Measurements from ENCODE around the gene MPRIP. TPM values are rescaled to one million over a fixed set of nuclear protein-coding genes. Genes with fewer than 3 reads are reported as not detected.
A peak's percentile ranks its signal among the peaks of the same experiment; 100 is the strongest.

Gene MPRIP
- total RNA-seq, 1 donor from 2014 or later: 345 TPM

- peaks cover 72% of the 10 kb centered on the region for H3K4me1 Mint-ChIP-seq (ENCODE audit: low read depth)
- H3K27me3 Mint-ChIP-seq (ENCODE audit: low read depth): no peaks in the 10 kb centered on the region
- H3K36me3 Mint-ChIP-seq (ENCODE audit: low read depth): no peaks in the 10 kb centered on the region
- no peak for TF ChIP-seq CTCF (IDR thresholded peaks at IDR 0.05)
- DNase-seq (ENCODE audit: low spot score): peak; percentile 49
- H3K4me3 Mint-ChIP-seq (ENCODE audit: unreplicated experiment): peak overlapping the region; percentile 99
- H3K9me3 Mint-ChIP-seq (ENCODE audit: low read depth): no peaks in the 10 kb centered on the region
- H3K27ac Mint-ChIP-seq (ENCODE audit: unreplicated experiment): peak overlapping the region; percentile 97
Observed at GRCh38 chr17:17044846-17045561, 2.7 kb downstream of the MPRIP start.

DNA sequence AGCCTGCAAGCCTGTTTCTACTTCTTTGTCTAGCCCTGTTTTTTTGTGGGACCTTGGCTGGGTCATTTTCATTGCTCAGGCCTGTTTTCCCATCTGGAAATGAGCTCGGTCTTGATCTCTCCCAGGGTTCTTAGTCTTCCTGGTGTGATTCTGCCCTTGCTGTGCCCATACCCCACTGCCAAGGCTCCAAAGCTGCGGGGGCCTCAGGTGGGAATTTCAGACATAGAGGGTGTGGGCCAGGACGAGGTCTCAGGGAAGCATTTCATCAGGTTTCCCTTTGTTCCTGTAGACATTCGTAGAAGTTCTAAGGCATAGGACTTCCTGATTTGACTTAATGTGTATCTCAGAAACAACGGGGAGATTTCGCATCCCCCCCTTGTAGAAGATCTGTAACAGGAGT lies 5.8 kb downstream of the MPRIP start:
- Mint-ChIP-seq H3K27ac (ENCODE audit: unreplicated experiment) (peak overlapping the region; percentile 82), H3K27me3 (ENCODE audit: low read depth) (no peaks in the 10 kb centered on the region), H3K4me1 (ENCODE audit: low read depth) (peaks cover 81% of the 10 kb centered on the region), H3K9me3 (ENCODE audit: low read depth) (no peaks in the 10 kb centered on the region), H3K4me3 (ENCODE audit: unreplicated experiment) (no peak overlapping the region), H3K36me3 (ENCODE audit: low read depth) (no peaks in the 10 kb centered on the region)
- TF ChIP-seq CTCF (IDR thresholded peaks at IDR 0.05): no peak
- DNase-seq (ENCODE audit: low spot score): peak; percentile 22

GRCh38 chr17:17050346-17051345 lies 8.4 kb downstream of the MPRIP start:
- peak; percentile 42 for DNase-seq (ENCODE audit: low spot score)
- H3K4me3 Mint-ChIP-seq (ENCODE audit: unreplicated experiment): no peak overlapping the region
- H3K27me3 Mint-ChIP-seq (ENCODE audit: low read depth): no peaks in the 10 kb centered on the region
- peak overlapping the region; percentile 32 for H3K27ac Mint-ChIP-seq (ENCODE audit: unreplicated experiment)
- TF ChIP-seq CTCF (IDR thresholded peaks at IDR 0.05): no peak
- H3K36me3 Mint-ChIP-seq (ENCODE audit: low read depth): no peaks in the 10 kb centered on the region
- peaks cover 68% of the 10 kb centered on the region for H3K4me1 Mint-ChIP-seq (ENCODE audit: low read depth)
- H3K9me3 Mint-ChIP-seq (ENCODE audit: low read depth): no peaks in the 10 kb centered on the region

GRCh38 chr17:17051380-17051779 lies 9.1 kb downstream of the MPRIP start:
- Mint-ChIP-seq H3K36me3 (ENCODE audit: low read depth) (no peaks in the 10 kb centered on the region), H3K27ac (ENCODE audit: unreplicated experiment) (peak overlapping the region; percentile 17), H3K27me3 (ENCODE audit: low read depth) (no peaks in the 10 kb centered on the region), H3K4me3 (ENCODE audit: unreplicated experiment) (no peak overlapping the region), H3K4me1 (ENCODE audit: low read depth) (peaks cover 67% of the 10 kb centered on the region), H3K9me3 (ENCODE audit: low read depth) (no peaks in the 10 kb centered on the region)
- TF ChIP-seq CTCF (IDR thresholded peaks at IDR 0.05): no peak
- DNase-seq (ENCODE audit: low spot score): peak; percentile 15

- Mint-ChIP-seq H3K27ac (ENCODE audit: unreplicated experiment) (no peak overlapping the region), H3K4me3 (ENCODE audit: unreplicated experiment) (no peak overlapping the region), H3K4me1 (ENCODE audit: low read depth) (peaks cover 69% of the 10 kb centered on the region), H3K9me3 (ENCODE audit: low read depth) (no peaks in the 10 kb centered on the region), H3K27me3 (ENCODE audit: low read depth) (no peaks in the 10 kb centered on the region), H3K36me3 (ENCODE audit: low read depth) (no peaks in the 10 kb centered on the region)
- DNase-seq (ENCODE audit: low spot score): peak; percentile 70
- no peak for TF ChIP-seq CTCF (IDR thresholded peaks at IDR 0.05)
Observed at GRCh38 chr17:17051791-17052461, 9.7 kb downstream of the MPRIP start.

Measured in chondrocyte (in vitro differentiated cells).